GM18868 (cell line): ENCODE measurements around the gene STIM2.
A peak's percentile ranks its signal among the peaks of the same experiment; 100 is the strongest.

ENCODE experiments used
- ATAC-seq: cut with Tn5 transposase; IDR thresholded peaks from one replicate; pipeline ENCODE4 v1.9.1; 2021; ENCODE audit warnings: mild to moderate bottlenecking, moderate library complexity; ENCODE audit not compliant: unreplicated experiment

STIM2 gene

DNA sequence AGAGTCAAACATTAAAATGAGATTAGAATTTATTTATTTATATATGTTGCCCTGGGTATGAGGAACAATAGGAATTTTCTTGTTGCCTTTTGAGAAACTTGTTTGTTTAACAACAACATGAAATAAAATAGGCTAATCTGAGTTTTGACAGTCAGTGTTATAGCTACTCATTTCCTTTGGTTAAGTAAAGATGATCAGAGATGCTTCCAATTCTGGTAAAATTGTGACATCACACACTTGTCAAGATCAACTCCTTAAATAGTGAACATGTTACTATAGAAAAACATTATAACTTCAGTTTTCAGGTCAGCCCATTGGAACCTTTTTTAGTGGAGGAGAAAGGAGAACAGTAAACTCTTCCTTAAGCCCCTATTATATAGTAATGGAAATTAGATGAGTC, 136.1 kb downstream of the STIM2 start:
- ATAC-seq, result no peak

DNA sequence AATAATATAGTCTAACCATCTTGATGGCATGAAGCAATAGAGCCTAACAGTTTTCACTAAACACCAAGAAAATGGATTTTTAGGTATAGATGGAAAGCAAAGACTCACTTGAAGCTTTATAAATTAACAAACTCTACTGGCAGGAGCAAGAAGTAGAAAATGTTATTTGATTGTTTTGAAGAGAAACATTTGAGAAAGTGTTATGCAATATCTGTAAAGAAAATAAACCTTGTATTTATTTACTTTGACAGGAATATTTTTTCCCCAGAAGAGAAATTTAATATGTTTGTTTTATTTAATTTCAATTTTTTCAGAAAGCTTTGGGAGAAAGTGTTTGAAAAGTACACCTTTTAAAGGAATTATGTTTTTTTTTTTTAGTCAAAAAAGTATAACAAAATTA, 139.0 kb downstream of the STIM2 start:
- no peak for ATAC-seq

DNA sequence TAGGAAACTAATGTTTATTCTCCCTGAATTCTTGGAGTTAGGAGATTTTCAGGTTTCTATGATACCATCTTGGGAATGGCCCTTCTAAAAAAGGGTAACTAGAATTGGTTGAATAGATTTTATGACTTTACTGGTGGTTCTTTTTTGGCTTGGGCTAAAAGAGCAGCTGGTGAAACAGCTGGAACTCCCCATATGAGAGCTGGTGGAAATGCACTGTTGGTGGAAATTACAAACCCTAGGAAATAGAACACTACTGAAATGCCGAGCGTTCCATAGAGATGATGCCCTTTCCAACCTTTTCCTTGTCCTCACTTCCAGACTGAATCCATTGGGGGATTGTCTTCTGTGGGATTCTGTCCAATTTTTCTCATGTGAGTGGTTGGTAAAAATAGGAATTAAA, 139.5 kb downstream of the STIM2 start:
- no peak for ATAC-seq

DNA sequence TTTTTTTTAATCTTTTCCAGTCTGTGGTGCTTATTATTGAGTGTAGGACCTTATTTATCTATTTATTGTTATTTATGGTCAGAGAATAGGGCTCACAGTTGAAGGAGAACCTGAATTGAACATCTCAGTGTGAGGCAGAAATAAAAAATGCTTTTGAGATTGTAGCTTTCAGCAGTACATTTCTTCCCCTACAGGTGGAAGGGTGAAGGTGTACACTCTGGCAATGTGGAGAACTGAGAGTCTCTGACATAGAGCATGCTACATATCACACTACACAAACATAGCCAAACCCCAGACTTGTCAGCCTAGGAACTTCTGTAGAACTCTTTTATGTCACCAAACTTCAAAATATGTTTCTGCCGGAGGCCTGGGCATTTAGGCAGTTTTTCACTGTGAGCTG, 140.2 kb downstream of the STIM2 start:
- peak; percentile 94 for ATAC-seq

DNA sequence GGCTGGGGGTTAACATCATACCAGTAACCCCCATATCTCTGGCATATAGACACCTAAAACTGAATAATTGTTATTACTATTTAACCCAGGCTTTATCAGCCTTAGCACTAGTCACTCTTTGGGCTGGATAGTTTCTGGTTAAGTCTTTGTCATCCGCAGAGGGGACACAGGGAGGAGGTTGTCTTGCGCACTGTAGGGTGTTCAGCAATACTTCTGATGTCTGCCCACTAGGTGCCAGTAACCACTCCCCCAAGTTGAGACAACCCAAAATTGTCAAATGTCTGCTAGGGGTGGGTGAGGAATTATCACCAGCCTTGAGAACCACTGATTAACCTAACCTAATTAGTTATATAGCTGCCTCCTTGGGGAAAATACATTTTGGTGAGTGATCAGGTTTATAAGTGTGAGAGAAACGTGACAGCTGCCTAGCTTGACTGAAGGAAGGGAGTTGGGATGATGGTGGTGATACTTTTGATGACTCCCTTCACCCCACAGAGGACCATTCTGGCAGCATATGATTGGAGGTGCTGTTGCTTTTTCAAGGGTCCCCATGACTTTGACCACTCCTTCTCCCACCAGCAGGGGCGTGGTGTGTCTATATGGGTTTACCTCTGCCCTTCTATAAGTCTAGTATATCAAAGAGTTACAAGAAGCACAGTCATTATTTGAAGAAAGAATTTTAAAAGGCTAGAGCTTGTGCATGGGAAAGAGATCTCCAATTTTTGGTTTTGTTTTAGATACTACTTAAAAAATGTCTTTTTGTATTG, 140.9 kb downstream of the STIM2 start:
- ATAC-seq, result no peak

DNA sequence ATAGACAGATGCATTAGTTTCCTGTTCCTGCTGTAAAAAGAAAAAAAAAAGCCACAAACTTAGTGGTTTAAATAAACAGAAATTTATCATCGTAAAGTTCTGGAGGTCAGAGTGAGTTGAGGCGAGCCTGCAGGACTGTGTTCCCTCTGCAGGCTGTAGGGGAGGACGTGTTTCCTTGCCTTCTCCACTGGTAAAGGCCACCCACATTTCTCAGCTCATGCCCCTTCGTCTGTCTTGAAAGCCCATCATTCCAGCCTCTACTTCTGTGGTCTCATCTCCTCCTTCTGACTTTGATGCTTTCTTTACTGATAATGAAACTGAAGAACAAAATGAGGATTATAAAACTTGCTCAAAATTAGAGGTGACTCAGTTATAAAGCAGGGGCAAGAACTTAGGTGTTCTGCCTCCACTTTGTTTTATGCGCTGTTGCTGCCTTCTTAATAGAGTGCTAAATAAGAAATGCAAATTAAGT, 143.0 kb downstream of the STIM2 start:
- ATAC-seq, result no peak

DNA sequence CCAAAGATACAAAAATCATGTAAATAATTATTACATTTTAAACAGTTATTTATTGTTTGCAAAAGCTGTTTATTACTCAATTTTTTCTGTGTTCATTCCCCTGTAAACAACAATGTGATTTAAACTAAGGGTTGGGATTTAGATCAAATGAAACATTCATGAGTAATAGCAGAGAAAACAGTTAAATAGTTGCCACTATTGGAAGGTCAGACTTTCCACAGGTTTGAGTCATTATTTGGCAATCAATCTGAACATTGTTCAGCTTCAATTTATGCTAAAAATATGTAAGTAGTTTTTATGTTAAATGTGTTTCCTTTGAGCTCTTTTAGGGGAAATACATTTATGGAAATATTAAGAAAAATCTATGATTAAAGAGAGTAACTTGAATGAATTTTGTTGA, 144.9 kb downstream of the STIM2 start:
- no peak for ATAC-seq

DNA sequence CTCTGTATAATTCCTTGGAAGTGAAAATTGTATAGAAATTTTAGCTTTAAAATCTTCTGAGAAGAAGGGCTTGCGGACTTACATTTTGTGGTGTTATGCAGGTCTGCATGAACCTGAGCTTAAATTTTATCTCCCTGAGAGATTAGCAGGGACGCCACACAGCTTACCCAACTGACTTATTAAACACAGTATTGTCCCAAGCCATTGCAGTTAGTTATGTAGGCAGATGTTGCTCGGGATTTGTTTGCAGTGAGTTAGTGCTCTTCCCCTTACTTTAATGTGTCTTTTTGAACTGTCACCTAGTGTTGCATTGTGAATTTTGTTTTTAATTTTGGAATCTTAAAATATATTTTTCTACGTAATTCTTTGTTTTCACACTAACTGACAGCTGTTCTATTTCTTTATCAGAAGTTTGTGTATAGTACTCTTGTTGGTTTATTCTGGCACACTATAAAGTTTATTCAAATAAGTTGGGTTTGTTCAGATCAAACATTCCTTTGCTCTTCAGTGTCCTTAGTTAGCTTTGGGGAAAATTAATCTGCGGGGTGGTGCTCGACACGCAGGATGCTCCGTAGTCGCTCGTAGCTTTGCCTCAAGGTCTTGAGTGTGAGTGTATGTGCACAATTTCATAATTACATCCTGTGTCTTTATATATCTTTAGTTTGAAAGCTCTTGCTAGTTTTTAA, 145.4 kb downstream of the STIM2 start:
- no peak for ATAC-seq

DNA sequence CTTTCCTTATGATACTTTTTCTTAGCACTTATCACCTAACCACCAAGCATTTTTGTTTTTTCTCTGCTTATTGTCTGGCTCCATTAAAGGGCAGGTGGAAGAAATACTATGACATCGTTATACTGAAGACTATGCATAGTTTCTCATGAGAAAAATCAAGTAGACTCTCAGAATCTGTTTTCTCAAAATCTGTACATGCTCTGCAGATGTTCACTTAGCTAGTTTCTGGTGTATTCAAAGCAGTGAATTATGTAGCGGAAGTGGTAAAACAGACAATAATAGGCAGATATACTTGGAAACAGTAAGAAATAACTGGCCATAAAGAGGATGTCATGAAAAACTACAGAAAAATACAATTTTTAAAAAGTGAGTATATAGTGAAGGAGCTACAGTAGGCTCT, 146.0 kb downstream of the STIM2 start:
- no peak for ATAC-seq

DNA sequence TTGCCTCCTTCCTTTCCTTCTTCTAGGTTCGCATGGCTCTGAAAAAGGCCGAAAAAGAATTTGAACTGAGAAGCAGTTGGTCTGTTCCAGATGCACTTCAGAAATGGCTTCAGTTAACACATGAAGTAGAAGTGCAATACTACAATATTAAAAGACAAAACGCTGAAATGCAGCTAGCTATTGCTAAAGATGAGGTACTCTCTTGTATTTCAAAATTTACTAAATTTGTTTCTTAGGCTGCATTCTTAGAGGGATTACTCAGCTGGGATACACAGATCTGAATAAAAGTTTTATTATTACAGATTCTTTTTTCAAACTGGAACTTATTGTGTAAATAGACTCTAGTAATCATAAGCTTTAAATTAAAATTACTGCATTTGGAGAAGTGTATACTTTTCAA, 146.9 kb downstream of the STIM2 start:
- ATAC-seq, result no peak

DNA sequence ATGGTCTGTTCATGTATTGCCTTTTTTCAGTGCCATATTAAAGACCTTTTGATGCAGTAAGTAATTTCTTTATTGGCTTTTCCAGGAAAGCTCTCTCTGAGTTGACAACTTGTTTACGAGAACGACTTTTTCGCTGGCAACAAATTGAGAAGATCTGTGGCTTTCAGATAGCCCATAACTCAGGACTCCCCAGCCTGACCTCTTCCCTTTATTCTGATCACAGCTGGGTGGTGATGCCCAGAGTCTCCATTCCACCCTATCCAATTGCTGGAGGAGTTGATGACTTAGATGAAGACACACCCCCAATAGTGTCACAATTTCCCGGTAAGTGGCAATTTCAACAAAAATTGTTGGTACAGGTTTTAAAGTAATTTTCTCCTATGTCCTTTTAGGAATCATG, 148.0 kb downstream of the STIM2 start:
- ATAC-seq, result no peak

DNA sequence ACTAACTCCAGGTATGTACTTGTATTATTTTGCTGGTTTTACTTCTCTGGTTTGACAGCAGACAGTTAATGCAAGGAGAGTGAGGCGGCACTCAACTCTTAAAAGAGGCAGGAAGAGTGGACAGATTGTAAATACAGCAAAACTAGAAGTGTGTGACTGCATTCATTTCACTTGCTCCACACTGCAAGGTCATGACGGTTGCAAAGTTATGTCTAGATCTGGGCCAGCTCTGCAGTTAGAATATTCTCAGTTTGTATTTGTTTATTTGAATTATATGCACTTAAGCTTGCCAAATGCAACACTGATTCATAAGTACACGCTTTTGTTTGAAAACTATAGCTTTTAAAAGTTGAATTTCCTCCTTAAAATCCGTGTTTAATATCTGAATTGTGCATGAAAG, 148.9 kb downstream of the STIM2 start:
- ATAC-seq, result no peak

DNA sequence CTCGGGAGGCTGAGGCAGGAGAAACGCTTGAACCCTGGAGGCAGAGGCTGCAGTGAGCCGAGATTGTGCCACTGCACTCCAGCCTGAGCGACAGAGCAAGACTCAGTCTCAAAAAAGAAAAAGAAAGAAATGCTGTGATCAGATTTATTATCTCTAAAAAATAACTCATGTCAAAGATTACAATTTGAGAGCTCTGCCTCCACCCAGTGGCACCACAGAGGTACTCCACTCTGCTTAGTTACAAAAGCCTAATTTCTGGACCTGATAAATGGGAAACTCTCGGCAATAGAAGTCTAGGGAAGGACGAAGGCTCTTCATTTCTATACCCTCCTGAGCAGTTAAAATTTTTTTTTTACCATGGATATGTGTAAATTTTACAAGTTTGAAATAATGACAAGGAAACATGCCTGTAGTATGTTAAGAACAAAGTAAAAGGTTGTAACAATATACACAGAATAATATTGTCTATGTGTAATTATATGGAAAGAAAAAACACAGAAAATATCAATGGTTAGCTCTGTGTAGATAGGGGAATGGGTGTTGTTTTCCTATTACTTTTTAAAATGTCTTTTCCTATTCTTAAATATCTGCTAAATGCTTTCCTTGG, 149.8 kb downstream of the STIM2 start:
- ATAC-seq, result peak; percentile 81

DNA sequence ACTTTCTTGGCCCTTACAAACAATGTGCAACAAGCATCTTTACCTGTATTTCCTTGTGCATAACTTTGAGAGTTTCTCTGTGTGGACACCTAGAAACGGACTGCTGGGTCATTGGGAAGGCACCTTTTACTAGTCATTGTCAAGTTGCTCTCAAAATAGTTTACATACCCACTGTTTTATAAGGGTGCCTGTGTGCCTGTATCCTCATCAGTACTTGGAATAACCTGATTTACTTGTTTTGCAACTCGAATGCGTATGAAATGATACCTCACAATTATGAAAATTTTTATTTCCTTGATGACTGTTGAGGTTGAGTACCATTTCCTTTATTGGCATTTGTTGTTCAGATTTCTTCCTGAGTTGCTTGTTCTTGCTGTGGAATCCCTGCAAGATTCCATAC, 150.8 kb downstream of the STIM2 start:
- no peak for ATAC-seq

DNA sequence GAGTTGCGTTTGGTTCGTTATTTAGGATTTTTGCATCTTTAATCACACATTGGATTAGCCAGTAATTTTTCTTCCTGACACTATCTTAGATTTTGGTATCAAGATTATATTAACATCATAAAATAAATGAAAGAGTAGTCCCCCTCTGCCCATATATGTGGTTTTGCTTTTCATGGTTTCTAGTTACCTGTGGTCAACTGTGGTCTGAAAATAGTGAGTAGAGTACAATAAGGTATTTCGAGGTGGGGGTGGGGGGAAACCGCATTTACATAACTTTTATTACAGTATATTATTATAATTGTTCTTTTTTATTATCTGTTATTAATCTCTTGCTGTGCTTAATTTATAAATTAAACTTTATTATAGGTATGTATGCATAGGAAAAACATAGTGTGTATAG, 152.4 kb downstream of the STIM2 start:
- ATAC-seq, result no peak

DNA sequence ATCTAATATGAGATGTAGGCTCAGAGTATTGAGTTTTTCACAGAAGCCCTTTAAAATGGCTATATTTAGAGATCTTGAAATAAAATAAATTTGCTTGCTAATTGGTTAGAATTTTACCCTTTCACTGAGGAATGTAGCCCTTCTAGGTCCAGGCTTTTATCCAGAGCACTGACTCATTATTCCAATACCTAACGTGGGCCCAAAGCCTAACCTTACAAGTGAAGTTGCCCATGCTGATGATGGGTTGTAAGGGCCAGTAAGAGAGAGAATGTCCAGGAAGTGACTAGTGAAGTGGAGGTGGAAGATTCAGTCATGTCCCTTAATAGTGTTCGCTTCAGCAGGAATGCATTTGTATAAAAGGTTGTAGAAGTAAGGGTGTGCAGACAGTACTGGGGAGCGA, 155.9 kb downstream of the STIM2 start:
- ATAC-seq, result no peak

DNA sequence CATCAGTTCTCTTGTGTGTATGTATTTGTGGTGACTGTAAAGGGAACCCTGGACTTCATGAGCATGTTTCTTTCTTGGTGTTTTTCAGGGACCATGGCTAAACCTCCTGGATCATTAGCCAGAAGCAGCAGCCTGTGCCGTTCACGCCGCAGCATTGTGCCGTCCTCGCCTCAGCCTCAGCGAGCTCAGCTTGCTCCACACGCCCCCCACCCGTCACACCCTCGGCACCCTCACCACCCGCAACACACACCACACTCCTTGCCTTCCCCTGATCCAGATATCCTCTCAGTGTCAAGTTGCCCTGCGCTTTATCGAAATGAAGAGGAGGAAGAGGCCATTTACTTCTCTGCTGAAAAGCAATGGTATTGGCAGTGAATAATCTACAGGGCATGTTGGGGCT, 157.0 kb downstream of the STIM2 start:
- no peak for ATAC-seq

DNA sequence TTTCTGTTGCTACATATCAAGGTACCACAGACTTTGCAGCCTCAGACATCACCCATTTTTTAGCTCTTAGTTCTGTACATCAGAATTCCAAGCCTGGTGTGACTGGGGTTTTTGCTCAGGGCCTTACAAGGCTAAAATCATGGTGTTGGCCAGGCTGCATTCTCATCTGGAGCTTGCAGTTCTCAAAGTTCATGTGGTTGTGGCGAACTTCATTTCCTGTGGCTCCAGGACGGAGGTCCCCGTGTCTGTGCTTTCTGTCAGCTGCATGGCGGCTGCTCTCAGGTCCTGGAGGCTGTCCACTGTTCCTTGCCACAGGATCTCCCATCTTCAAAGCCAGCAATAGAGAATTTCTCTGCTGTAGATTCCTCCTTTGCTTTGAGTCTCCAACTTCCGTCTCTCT, 157.4 kb downstream of the STIM2 start:
- no peak for ATAC-seq

DNA sequence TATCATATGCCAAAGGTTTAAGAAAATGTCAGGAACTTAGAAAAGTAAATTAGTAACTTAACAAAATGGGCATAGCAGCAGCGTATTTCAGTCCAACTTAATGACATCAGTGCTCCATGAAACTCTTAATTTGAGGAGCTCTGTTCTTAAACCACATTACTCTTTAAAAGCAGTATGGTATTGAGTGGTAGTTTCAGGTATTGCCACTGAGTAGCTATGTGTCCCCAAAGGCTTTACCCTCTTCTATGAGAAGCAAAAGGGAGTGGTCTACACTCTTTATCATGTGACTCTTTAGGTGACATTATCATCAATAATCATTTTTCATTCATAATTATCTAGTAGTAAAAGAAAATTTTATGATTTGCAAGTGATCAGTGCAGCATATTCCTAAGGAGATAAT, 158.3 kb downstream of the STIM2 start:
- ATAC-seq, result no peak

DNA sequence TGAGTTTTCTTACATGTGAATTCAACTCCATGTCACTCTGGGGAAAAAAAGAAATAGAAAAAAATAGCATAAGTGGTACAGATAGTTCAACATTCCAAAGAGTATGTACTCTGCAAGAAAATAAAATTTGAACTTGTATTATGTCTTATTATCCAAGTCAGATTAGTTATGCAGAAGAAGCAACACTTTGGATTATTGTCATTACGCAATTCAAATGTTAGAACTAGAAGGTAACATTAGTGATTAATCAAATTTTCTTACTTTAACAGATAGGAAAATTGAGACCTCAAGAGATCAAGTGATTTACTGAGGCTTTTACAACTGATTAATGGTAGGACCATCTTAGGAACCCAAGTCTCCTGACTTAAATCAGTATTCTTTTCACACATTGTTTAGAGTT, 159.1 kb downstream of the STIM2 start:
- ATAC-seq, result no peak

DNA sequence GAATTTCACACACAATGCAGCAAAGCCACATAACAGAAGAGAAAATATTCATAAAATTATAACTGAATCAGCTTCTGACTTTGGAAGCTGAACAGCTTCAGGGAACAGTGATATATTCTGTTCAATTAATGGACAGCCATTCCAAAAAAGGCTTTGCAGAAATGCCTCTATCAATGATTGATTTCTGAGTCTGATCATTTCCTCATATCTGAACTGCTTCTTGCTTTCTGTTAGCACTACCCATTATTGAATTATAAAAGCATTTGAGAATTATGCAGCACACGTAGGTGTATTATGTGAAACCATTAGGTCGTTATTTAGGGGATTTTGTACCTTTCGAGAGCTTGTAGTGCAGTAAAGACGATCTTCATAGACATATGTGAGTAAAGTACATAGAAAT, 159.6 kb downstream of the STIM2 start:
- no peak for ATAC-seq

DNA sequence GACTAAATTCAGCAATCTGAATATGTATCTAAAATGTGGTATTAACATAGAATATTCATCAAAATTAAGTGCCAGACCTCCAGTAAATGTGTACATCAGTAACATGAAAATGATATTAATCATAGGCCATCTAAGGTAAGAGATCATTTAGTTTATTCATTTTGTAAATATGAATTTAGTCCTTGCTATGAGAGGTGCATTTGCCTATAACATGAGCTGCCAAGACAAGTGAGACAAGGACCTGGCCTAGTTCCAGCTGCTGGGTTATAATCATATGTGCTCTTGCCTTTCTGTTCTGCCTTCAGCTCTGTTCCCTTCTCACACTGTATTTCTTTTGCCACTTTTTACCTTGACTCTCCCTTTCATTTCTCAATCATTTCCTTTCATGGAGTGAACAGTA, 160.0 kb downstream of the STIM2 start:
- ATAC-seq, result no peak
